ENCODE data around the gene NBPF11.
"Not testable (repeated sequence)": the region's sequence is repeated elsewhere in the genome, so short reads cannot be mapped to it uniquely, and the experiment has no call there.

NBPF11 gene, protein sequence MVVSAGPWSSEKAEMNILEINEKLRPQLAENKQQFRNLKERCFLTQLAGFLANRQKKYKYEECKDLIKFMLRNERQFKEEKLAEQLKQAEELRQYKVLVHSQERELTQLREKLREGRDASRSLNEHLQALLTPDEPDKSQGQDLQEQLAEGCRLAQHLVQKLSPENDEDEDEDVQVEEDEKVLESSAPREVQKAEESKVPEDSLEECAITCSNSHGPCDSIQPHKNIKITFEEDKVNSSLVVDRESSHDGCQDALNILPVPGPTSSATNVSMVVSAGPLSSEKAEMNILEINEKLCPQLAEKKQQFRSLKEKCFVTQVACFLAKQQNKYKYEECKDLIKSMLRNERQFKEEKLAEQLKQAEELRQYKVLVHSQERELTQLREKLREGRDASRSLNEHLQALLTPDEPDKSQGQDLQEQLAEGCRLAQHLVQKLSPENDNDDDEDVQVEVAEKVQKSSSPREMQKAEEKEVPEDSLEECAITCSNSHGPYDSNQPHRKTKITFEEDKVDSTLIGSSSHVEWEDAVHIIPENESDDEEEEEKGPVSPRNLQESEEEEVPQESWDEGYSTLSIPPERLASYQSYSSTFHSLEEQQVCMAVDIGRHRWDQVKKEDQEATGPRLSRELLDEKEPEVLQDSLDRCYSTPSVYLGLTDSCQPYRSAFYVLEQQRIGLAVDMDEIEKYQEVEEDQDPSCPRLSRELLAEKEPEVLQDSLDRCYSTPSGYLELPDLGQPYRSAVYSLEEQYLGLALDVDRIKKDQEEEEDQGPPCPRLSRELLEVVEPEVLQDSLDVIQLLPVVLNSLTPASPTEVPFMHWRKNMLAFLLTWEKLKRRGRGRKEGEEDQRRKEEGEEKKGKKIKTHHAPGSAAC

GRCh38 chr1:148151911-148152656 lies at the start of gene NBPF11:
TSS of gene NBPF11 (minus strand) at chr1:148152281. CDS start at chr1:148127003, 25,278 bp downstream.
- not testable (repeated sequence) for H3K36me3 ChIP-seq (ENCODE audit: insufficient read depth, low read length)

GRCh38 chr1:148197396-148197795 lies 45.3 kb upstream of the NBPF11 start:
- H3K36me3 ChIP-seq (ENCODE audit: insufficient read depth, low read length); H3K9me3 ChIP-seq (ENCODE audit: control insufficient read depth, insufficient read depth, low read length); H3K4me1 ChIP-seq (ENCODE audit: insufficient read depth, low read length); H3K9ac ChIP-seq (ENCODE audit: low read depth, low read length): not testable (repeated sequence)

More at GRCh38 chr1:148151911-148152656, at the start of gene NBPF11:
- H3K9ac ChIP-seq (ENCODE audit: low read depth, low read length) = peak within 1 kb of the TSS; percentile 75
- H3K9me3 ChIP-seq (ENCODE audit: control insufficient read depth, insufficient read depth, low read length); H3K4me1 ChIP-seq (ENCODE audit: insufficient read depth, low read length): not testable (repeated sequence)

- not testable (repeated sequence) for H3K36me3 ChIP-seq (ENCODE audit: insufficient read depth, low read length); H3K9me3 ChIP-seq (ENCODE audit: control insufficient read depth, insufficient read depth, low read length); H3K9ac ChIP-seq (ENCODE audit: low read depth, low read length); H3K4me1 ChIP-seq (ENCODE audit: insufficient read depth, low read length)
These were observed 44.9 kb upstream of the NBPF11 start for GRCh38 chr1:148196949-148197348.

DNA sequence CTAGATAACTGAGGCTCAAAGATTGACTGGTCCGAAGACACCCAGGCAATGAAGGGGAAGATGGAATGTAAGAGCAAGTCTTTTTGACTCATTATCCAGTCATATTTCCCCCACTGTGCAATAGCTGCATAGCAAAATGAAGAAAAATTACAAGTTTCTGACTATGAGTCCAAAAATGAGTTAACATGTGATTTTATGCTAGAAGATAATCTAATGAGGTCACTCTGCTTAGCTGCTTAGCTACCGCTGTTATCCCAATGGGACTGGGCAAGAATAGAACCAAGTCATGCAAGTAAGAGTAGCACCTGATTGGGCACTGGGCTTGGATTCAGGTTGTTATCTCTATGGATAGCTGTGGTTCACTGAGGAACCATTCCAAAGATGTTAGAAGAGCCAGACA lies 43.0 kb upstream of the NBPF11 start:
- not testable (repeated sequence) for H3K4me1 ChIP-seq (ENCODE audit: insufficient read depth, low read length); H3K36me3 ChIP-seq (ENCODE audit: insufficient read depth, low read length); H3K9me3 ChIP-seq (ENCODE audit: control insufficient read depth, insufficient read depth, low read length); H3K9ac ChIP-seq (ENCODE audit: low read depth, low read length)

DNA sequence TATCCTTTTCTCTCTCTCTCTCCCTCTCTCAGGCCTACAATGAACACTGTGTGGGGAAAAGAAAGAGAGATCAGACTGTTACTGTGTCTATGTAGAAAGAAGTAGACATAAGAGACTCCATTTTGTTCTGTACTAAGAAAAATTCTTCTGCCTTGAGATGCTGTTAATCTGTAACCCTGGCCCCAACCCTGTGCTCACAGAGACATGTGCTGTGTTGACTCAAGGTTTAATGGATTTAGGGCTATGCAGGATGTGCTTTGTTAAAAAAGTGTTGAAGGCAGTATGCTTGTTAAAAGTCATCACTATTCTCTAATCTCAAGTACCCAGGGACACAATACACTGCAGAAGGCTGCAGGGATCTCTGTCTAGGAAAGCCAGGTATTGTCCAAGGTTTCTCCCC lies 36.7 kb upstream of the NBPF11 start:
- not testable (repeated sequence) for H3K9ac ChIP-seq (ENCODE audit: low read depth, low read length); H3K36me3 ChIP-seq (ENCODE audit: insufficient read depth, low read length); H3K4me1 ChIP-seq (ENCODE audit: insufficient read depth, low read length); H3K9me3 ChIP-seq (ENCODE audit: control insufficient read depth, insufficient read depth, low read length)

DNA sequence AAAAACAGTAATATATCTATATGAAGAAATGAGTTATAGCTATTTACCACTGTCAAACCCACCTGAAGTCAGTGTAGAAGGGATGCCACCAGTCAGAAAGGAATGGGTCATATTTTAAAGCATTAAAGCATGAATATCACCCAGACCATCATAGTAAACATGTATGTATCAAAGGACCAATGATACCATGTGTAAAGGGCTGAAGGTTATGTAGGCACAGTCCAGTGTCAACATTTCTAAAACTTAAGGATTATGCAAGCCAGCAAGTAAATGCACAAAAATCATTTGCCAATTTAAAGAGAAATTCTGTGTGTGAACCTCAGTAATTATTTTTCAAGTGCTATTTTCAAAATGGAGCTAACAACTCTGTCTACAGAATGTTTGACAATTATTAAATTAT lies 26.6 kb upstream of the NBPF11 start:
- H3K9me3 ChIP-seq (ENCODE audit: control insufficient read depth, insufficient read depth, low read length); H3K4me1 ChIP-seq (ENCODE audit: insufficient read depth, low read length); H3K36me3 ChIP-seq (ENCODE audit: insufficient read depth, low read length); H3K9ac ChIP-seq (ENCODE audit: low read depth, low read length): not testable (repeated sequence)

- H3K4me1 ChIP-seq (ENCODE audit: insufficient read depth, low read length); H3K9me3 ChIP-seq (ENCODE audit: control insufficient read depth, insufficient read depth, low read length); H3K9ac ChIP-seq (ENCODE audit: low read depth, low read length); H3K36me3 ChIP-seq (ENCODE audit: insufficient read depth, low read length): not testable (repeated sequence)
These were observed 23.3 kb upstream of the NBPF11 start for GRCh38 chr1:148175414-148175813.

- H3K4me1 ChIP-seq (ENCODE audit: insufficient read depth, low read length); H3K9me3 ChIP-seq (ENCODE audit: control insufficient read depth, insufficient read depth, low read length); H3K9ac ChIP-seq (ENCODE audit: low read depth, low read length); H3K36me3 ChIP-seq (ENCODE audit: insufficient read depth, low read length): not testable (repeated sequence)
These were observed 19.9 kb upstream of the NBPF11 start for GRCh38 chr1:148171995-148172394.

DNA sequence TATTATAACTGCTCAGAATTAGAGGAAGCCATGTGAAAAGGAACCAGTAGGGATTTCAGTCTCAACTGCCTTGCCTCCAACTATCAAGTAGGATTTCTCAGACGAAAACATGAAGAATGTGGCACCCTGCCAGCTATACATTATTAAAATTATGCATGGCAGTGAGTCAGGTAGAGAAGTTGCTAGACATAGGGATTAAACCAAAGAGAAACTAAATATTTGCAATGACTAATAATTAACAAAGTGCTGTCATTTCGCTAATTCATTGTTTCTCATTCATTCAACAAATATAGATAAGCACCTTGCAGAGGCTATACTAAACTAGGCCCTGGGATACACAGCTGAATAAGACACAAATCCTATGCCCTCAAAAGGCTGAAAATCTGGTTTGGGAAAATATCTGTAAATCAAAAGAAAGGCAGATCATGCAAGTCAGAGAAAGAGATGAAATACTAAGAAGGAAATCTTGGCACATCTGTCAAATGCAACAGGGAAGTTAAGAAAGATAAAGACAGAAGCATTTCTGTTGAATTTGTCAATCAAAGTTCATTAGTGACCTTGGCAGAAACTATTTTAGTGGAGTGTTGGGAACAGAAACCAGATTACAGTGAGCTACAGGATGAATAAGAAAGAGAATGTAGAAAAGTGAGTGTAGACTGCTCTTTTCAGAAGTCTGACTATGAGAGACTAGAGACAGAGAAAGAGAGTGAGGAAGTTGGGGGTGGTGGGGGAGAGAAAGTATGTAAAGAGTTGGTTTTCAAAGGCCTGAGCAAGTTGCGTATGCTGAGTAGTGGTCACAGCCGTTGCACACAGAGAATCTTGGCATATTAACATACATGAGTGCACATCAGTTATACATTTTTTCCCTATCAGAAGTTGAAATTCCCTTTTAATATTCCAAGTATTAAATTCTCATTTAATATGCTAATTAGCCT lies 14.7 kb upstream of the NBPF11 start:
- Histone ChIP-seq H3K36me3 (ENCODE audit: insufficient read depth, low read length) (no peaks in the 10 kb centered on the region), H3K9me3 (ENCODE audit: control insufficient read depth, insufficient read depth, low read length) (no peaks in the 10 kb centered on the region), H3K4me1 (ENCODE audit: insufficient read depth, low read length) (peaks cover 5% of the 10 kb centered on the region; the same call in 1 of the 2 replicates), H3K9ac (ENCODE audit: low read depth, low read length) (no peak overlapping the region)

GRCh38 chr1:148162363-148162762 lies 10.3 kb upstream of the NBPF11 start:
- Histone ChIP-seq H3K9me3 (ENCODE audit: control insufficient read depth, insufficient read depth, low read length) (no peaks in the 10 kb centered on the region), H3K36me3 (ENCODE audit: insufficient read depth, low read length) (no peaks in the 10 kb centered on the region), H3K9ac (ENCODE audit: low read depth, low read length) (no peak overlapping the region), H3K4me1 (ENCODE audit: insufficient read depth, low read length) (peaks cover 13% of the 10 kb centered on the region)

- Histone ChIP-seq H3K36me3 (ENCODE audit: insufficient read depth, low read length) (no peaks in the 10 kb centered on the region), H3K4me1 (ENCODE audit: insufficient read depth, low read length) (peaks cover 9% of the 10 kb centered on the region), H3K9me3 (ENCODE audit: control insufficient read depth, insufficient read depth, low read length) (no peaks in the 10 kb centered on the region), H3K9ac (ENCODE audit: low read depth, low read length) (no peak overlapping the region)
These were observed 9.2 kb upstream of the NBPF11 start for GRCh38 chr1:148161053-148161901.

GRCh38 chr1:148160343-148161052 lies 8.4 kb upstream of the NBPF11 start:
- Histone ChIP-seq H3K9me3 (ENCODE audit: control insufficient read depth, insufficient read depth, low read length) (no peaks in the 10 kb centered on the region), H3K36me3 (ENCODE audit: insufficient read depth, low read length) (no peaks in the 10 kb centered on the region), H3K9ac (ENCODE audit: low read depth, low read length) (no peak overlapping the region), H3K4me1 (ENCODE audit: insufficient read depth, low read length) (peaks cover 9% of the 10 kb centered on the region)

DNA sequence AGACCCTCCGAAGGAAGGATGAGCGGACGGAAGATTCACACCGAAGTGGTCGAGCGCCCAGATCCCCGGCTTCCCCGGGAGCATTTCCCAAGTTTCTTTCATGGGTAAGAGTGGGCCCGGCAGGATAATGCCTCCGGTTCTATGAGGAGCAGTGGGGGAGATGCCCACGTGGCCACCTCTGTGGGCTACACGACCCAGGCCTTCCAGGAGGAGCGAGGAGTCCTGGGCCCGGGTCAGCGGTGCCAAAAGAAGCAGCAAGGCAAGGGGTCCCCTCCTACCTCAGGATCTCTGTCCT lies 7.9 kb upstream of the NBPF11 start:
- H3K9ac ChIP-seq (ENCODE audit: low read depth, low read length) = no peak overlapping the region
- peaks cover 9% of the 10 kb centered on the region for H3K4me1 ChIP-seq (ENCODE audit: insufficient read depth, low read length)
- no peaks in the 10 kb centered on the region for H3K9me3 ChIP-seq (ENCODE audit: control insufficient read depth, insufficient read depth, low read length)
- no peaks in the 10 kb centered on the region for H3K36me3 ChIP-seq (ENCODE audit: insufficient read depth, low read length)
